Endothelial cell of umbilical vein (primary cell): ENCODE results near the gene LUZP2. TPM values are rescaled to one million over a fixed set of nuclear protein-coding genes. Genes with fewer than 3 reads are reported as not detected.

Source experiments
- BruUV-seq: library from RNA; stranded (reverse); fragments of 400-500 nt; replicated peaks from 2 replicates; lab custom pipeline; 2021; lab: Mats Ljungman, UMichigan
- CTCF ChIA-PET: fragments of 300-600, 350-600 bp; sonication (Branson Sonifier 250); formaldehyde crosslinking; loops from one replicate; lab custom pipeline; 2021; ENCODE audit warnings: antibody characterized with exemption, inconsistent platforms; lab: Charles Lee
- POLR2A ChIA-PET: fragments of 300-600, 350-600 bp; sonication (Branson Sonifier 250); formaldehyde crosslinking; loops from one replicate; lab custom pipeline; 2021; ENCODE audit warnings: antibody characterized with exemption, inconsistent platforms; lab: Charles Lee
- DNase-seq: peaks from one replicate; pipeline ENCODE4 v3.0.0-alpha.2; 2011; ENCODE audit warnings: low read depth, low spot score
- FAIRE-seq: peaks from 2 replicates; lab custom pipeline; 2011; peaks lifted over from hg19 to GRCh38; lab: Jason Lieb, UNC
- H2AFZ ChIP-seq: 2 replicates; pipeline ENCODE4 v1.6.0; 2012; ENCODE audit warnings: low read depth, low read length, control low read depth, inconsistent platforms
- H3K27ac ChIP-seq: 2 replicates; pipeline ENCODE4 v1.5.1; 2011; ENCODE audit warnings: low read depth, mild to moderate bottlenecking, control low read depth, low read length, moderate library complexity; ENCODE audit not compliant: insufficient read depth
- H3K27me3 ChIP-seq, 2 experiments: 2 replicates each; pipeline versions ENCODE4 v1.6.0 to v1.6.1; 2011; ENCODE audit warnings: low read length in 2 of 2, mixed read lengths in 1 of 2; ENCODE audit not compliant: control insufficient read depth in 2 of 2, insufficient read depth in 2 of 2
- H3K36me3 ChIP-seq, 2 experiments: 2 replicates in 1 of 2; 3 replicates in 1 of 2; pipeline ENCODE4 v1.5.1; 2011; ENCODE audit warnings: low read length in 2 of 2, mild to moderate bottlenecking in 1 of 2, moderate library complexity in 1 of 2; ENCODE audit not compliant: control insufficient read depth in 2 of 2, insufficient read depth in 2 of 2; ENCODE audit errors: extremely low read depth in 1 of 2
- H3K4me1 ChIP-seq: 3 replicates; pipeline ENCODE4 v1.5.1; 2011; ENCODE audit warnings: mild to moderate bottlenecking, low read length; ENCODE audit not compliant: control insufficient read depth, insufficient read depth; ENCODE audit errors: extremely low read depth
- H3K4me2 ChIP-seq: 2 replicates; pipeline ENCODE4 v1.6.1; 2011; ENCODE audit warnings: low read length, control low read depth, mixed read lengths; ENCODE audit not compliant: insufficient read depth
- H3K4me3 ChIP-seq, 3 experiments: fragments of 200-600 bp in 1 of 3; sonication (generic), shearing (Covaris generic) in 1 of 3; replicated peaks in 1 of 3; 2 replicates each; pipeline ENCODE4 v1.5.1; 2011 to 2016; ENCODE audit warnings: control low read depth in 3 of 3, low read length in 3 of 3, mild to moderate bottlenecking in 2 of 3, inconsistent platforms in 1 of 3, low read depth in 1 of 3, moderate library complexity in 1 of 3; ENCODE audit not compliant: insufficient read depth in 1 of 3
- H3K79me2 ChIP-seq: 2 replicates; pipeline ENCODE4 v1.6.0; 2012; ENCODE audit warnings: low read length, inconsistent platforms; ENCODE audit not compliant: control insufficient read depth, insufficient read depth
- H3K9ac ChIP-seq: replicated peaks from 2 replicates; pipeline ENCODE3; 2011; ENCODE audit warnings: low read length, control low read depth; ENCODE audit not compliant: insufficient read depth; ENCODE audit errors: extremely low read depth
- H3K9me1 ChIP-seq: replicated peaks from 3 replicates; pipeline ENCODE4 v1.6.0; 2011; ENCODE audit warnings: mild to moderate bottlenecking, low read length; ENCODE audit not compliant: control insufficient read depth, insufficient read depth; ENCODE audit errors: extremely low read depth
- H3K9me3 ChIP-seq: replicated peaks from 2 replicates; pipeline ENCODE4 v1.5.1; 2012; ENCODE audit warnings: low read length, inconsistent platforms; ENCODE audit not compliant: control insufficient read depth, insufficient read depth
- H4K20me1 ChIP-seq: replicated peaks from 2 replicates; pipeline ENCODE3; 2011; ENCODE audit warnings: mild to moderate bottlenecking, low read length; ENCODE audit not compliant: control insufficient read depth, insufficient read depth; ENCODE audit errors: extremely low read depth
- CTCF ChIP-seq, 2 donors: IDR thresholded peaks; 1 replicate in 1 of 2; 2 replicates in 1 of 2; pipeline ENCODE4 v1.5.1; 2011; ENCODE audit warnings: low read length in 2 of 2, mild to moderate bottlenecking in 2 of 2, moderate library complexity in 2 of 2, control low read depth in 1 of 2, inconsistent platforms in 1 of 2, low read depth in 1 of 2; ENCODE audit not compliant: insufficient read depth in 1 of 2; ENCODE audit errors: extremely low read depth in 1 of 2
- EZH2 ChIP-seq: IDR thresholded peaks from 2 replicates; pipeline ENCODE4 v1.6.1; 2012; ENCODE audit warnings: borderline replicate concordance, low read depth, mild to moderate bottlenecking, moderate library complexity, low read length, inconsistent platforms; ENCODE audit not compliant: severe bottlenecking
- FOS ChIP-seq: IDR thresholded peaks from 2 replicates; pipeline ENCODE4 v1.6.1; 2011; ENCODE audit warnings: mild to moderate bottlenecking, low read length, moderate library complexity, borderline replicate concordance; ENCODE audit not compliant: insufficient read depth
- GATA2 ChIP-seq: IDR thresholded peaks from 2 replicates; pipeline ENCODE4 v1.7.0; 2011; ENCODE audit warnings: low read depth, mild to moderate bottlenecking, moderate library complexity, mixed read lengths, low read length; ENCODE audit not compliant: insufficient read length, insufficient read depth
- JUN ChIP-seq: IDR thresholded peaks from 2 replicates; pipeline ENCODE4 v1.6.1; 2011; ENCODE audit warnings: borderline replicate concordance, low read depth; ENCODE audit not compliant: insufficient read length, insufficient read depth
- MAX ChIP-seq: IDR thresholded peaks from 2 replicates; pipeline ENCODE4 v1.6.1; 2011; ENCODE audit not compliant: insufficient read depth, insufficient read length
- POLR2A ChIP-seq: IDR thresholded peaks from 2 replicates; pipeline ENCODE4 v1.6.1; 2012; ENCODE audit warnings: low read depth, mild to moderate bottlenecking, control low read depth, low read length
- dilution Hi-C: fragments of 300-500 bp; cut with MboI; formaldehyde crosslinking; loops from one replicate; pipeline ENCODE4 v1.15.0; 2019; ENCODE audit warnings: low sequenced_read_pairs; ENCODE audit not compliant: extremely low pct_ligation_motif_present
- intact Hi-C: fragments of 100-400 bp; cut with micrococcal nuclease; formaldehyde crosslinking; loops from one replicate; pipeline ENCODE4 v1.10.0; 2022
- polyA plus RNA-seq, 4 experiments: library from polyadenylated mRNA; depleted of rRNA in 3 of 4; stranded (reverse) in 3 of 4; unstranded in 1 of 4; fragments of >200 nt; gene quantifications; 2 replicates each; pipeline versions ENCODE4 v1.2.1 to v1.2.3, GENCODE V29; 2011 to 2012; ENCODE audit warnings: missing spikeins in 1 of 4
- total RNA-seq: library from RNA; stranded (reverse); gene quantifications from 2 replicates; pipeline ENCODE4 v1.2.3, GENCODE V29; 2021

LUZP2 gene
- total and polyA plus RNA-seq, 2 donors (not counting 3 experiments of a cell fraction or from before 2014, with no cell fraction given), result 0.07 TPM; not detected in 1

GRCh38 chr11:24651873-24652272 is 155.0 kb downstream of the LUZP2 start:
- dilution Hi-C loops, result no loop called here
- Histone ChIP-seq H3K9ac (no peak overlapping the region), H3K4me1 (no peaks in the 10 kb centered on the region), H3K79me2 (no peaks in the 10 kb centered on the region), H3K36me3 (no peaks in the 10 kb centered on the region), H3K9me1 (no peaks in the 10 kb centered on the region), H3K4me2 (no peak overlapping the region), H2AFZ (no peak overlapping the region), H3K4me3 (no peak overlapping the region), H3K27ac (no peak overlapping the region), H4K20me1 (no peaks in the 10 kb centered on the region), H3K27me3 (no peaks in the 10 kb centered on the region), H3K9me3 (no peaks in the 10 kb centered on the region)
- ChIA-PET CTCF (interaction anchor here (1.0 kb wide), 1 partner anchor 13 kb away, joined by 3 read pairs; no protein-coding TSS in a partner anchor), POLR2A (no interaction called here)
- DNase-seq (no peak), FAIRE-seq (no peak)
- BruUV-seq, result no TSS peak
- TF ChIP-seq EZH2 (no peak), GATA2 (no peak), FOS (no peak), JUN (no peak), POLR2A (no peak), CTCF (IDR thresholded peaks at IDR 0.05; ENCODE audit: extremely low read depth in 1 of 2, insufficient read depth in 1 of 2, low read depth in 1 of 2, low read length in 2 of 2) (no peak), MAX (no peak)
- intact Hi-C loops, result no loop called here
